GM19193 (cell line): ENCODE measurements around the gene ABTB2.

Experiments
- POLR2A ChIP-seq: IDR thresholded peaks from 4 replicates; pipeline ENCODE4 v1.6.1; 2011; ENCODE audit not compliant: insufficient read depth, insufficient read length; ENCODE audit errors: extremely low read depth

Gene ABTB2

DNA sequence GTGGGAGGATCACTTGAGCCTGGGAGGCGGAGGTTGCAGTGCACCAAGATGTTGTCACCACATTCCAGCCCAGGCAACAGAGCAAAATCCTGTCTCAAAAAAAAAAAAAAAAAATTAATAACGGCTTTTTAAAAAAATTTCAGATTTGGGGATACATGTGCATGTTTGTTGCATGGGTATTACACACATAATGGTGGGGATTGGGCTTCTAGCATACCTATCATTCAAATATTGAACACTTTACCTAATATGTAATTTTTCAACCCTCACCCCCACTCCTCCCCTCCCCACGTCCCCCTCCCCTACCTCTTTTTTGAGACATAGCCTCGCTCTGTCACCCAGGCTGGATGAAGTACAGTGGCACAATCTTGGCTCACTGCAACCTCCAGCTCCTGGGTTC is 40.1 kb downstream of the ABTB2 start:
- no peak for TF ChIP-seq POLR2A

- TF ChIP-seq POLR2A, result no peak
These were observed 40.8 kb downstream of the ABTB2 start for GRCh38 chr11:34317036-34317360.

DNA sequence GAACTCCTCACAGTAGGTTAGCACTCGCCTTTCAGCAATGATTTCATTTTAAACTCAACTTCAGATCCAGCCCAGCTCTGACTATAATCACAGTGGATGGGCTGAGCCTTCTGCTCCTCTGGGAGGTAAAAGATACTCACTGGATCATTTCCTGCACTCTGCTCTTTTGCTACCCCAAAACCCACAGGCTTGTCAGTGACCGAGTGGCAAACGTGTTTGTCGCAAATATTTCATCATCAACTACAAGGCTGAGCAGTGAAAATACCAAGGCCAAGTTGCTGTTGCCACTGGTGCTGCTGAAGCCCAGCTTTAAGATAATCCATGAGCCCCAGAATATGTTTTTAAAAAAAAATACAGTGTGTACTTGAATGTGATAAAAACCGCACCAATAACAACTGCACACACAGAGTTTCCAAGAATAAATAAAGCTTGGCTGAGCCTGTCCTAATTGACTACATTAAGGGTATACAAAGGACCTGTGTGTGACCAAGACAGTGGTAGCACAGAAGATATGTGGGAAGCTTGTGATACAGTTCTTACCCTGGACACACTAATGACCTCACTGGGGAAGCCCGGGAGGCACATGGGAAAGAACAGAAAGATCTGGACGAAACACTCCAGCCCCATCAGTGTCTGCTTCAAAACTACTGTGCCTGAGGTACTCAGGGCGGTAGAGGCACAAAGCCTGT is 41.3 kb downstream of the ABTB2 start:
- no peak for TF ChIP-seq POLR2A

DNA sequence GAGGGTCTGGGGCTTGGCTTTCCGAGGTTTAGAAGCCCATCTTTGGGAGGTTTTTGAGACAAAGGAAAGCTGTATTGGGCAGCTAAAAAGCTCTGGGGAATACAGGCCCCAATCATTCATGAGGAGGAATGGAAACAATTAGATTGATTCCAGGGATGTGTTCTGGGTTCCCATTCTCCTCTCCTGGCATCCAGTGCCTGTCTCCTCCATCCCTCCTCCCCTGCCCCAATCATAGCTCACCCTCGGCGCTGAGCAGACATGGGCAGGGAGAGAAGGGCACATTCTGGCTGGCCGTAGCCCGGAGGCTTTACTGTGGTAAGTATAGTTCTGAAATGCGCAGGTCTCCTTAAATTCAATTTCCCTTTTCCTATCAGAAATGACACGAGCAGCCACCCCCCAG is 42.4 kb downstream of the ABTB2 start:
- no peak for TF ChIP-seq POLR2A

- TF ChIP-seq POLR2A, result no peak
These were observed 42.9 kb downstream of the ABTB2 start for GRCh38 chr11:34314936-34315335.

DNA sequence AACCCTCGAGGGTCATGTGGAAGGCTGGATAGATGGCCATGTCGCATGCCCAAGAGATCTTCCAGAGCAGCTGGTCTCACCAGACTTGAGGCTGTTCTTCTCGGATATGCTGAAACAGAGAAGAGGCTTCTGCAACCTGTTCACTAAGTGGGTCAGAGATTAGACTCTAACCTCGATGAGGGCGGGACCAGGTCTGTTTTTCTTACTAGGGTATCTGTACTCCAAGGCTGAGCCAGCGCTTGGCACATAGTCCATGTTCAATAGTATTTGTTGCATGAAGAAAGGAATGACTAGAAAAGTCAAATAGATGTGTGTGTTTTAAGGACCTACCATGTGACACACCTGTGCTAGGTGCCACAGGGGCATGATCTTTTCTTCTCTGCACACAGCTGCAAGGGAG is 43.6 kb downstream of the ABTB2 start:
- TF ChIP-seq POLR2A, result no peak

- no peak for TF ChIP-seq POLR2A
These were observed 44.7 kb downstream of the ABTB2 start for GRCh38 chr11:34313099-34313517.

- no peak for TF ChIP-seq POLR2A
These were observed 46.7 kb downstream of the ABTB2 start for GRCh38 chr11:34311126-34311525.

DNA sequence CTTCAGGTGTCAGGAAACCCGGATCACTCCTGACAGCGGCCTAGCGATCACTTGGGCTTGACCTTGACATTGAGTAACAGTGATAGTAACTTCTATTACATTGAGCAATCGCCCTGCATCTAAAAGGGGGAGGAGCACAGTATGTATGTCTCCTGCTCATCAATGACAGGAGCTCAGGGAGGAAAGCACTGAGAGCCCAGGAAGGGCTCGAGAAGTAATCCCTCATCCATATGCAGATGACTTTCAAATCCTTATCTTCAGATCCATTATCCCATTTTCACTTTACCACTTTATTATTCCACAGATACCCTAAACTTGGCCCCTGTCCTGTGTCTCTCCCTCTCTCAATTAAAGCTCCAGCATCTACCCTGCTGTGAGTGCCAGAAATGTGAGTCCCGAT is 47.8 kb downstream of the ABTB2 start:
- TF ChIP-seq POLR2A, result no peak

- no peak for TF ChIP-seq POLR2A
These were observed 48.8 kb downstream of the ABTB2 start for GRCh38 chr11:34308913-34309585.

DNA sequence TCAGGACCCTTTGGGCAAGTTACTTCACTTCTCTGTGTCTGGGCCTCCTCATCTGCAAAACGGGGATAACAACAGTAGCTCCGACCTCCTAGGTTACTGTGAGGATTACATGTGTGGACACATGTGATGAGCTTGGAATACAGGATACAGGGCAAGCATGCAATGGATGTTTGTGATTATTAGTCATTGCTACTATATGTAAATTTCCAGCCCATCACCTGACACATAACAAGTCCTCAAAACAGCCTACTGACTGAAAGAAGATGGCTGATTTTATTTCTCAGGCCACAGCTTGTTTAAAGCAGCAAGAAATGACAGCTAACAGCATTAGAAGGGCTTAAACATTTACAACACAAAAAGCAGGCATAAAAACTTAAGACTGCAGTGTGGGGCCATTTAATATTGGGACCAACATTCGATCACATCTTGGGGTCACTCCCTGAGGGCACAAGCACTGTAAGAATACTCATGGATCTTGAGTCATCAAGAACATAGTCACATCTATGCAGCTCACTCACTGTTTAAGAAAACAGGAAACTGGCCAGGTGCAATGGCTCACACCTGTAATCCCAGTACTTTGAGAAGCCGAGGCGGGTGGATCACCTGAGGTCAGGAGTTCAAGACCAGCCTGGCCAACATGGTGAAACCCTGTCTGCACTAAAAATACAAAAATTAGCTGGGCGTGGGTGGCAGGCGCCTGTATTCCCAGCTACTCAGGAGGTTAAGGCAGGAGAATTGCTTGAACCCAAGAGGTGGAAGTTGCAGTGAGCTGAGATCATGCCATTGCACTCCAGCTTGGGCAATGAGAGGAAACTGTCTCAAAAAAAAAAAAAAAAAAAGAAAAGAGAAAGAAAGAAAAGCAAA is 49.5 kb downstream of the ABTB2 start:
- TF ChIP-seq POLR2A, result no peak

GRCh38 chr11:34305780-34306179 is 52.0 kb downstream of the ABTB2 start:
- no peak for TF ChIP-seq POLR2A

- TF ChIP-seq POLR2A, result no peak
These were observed 52.6 kb downstream of the ABTB2 start for GRCh38 chr11:34305193-34305592.

GRCh38 chr11:34303028-34303570 is 54.7 kb downstream of the ABTB2 start:
- TF ChIP-seq POLR2A, result no peak
